GM21381 (cell line): ENCODE data around the gene CPXM1.
"Not testable (repeated sequence)": the region's sequence is repeated elsewhere in the genome, so short reads cannot be mapped to it uniquely, and the experiment has no call there.

Experiments used
- ATAC-seq: cut with Tn5 transposase; IDR thresholded peaks from one replicate; pipeline ENCODE4 v1.9.1; 2021; ENCODE audit warnings: mild to moderate bottlenecking, moderate library complexity; ENCODE audit not compliant: unreplicated experiment

Gene CPXM1

GRCh38 chr20:2800521-2801285 lies at the start of gene CPXM1:
Gene CPXM1 (minus strand): TSS chr20:2800627. CDS start chr20:2800572, 55 bp downstream.
- peak; percentile 56 for ATAC-seq

GRCh38 chr20:2849529-2849928 lies 49.1 kb upstream of the CPXM1 start:
- no peak for ATAC-seq

- no peak for ATAC-seq
These were observed 47.4 kb upstream of the CPXM1 start for GRCh38 chr20:2847802-2848201.

- no peak for ATAC-seq
These were observed 46.3 kb upstream of the CPXM1 start for GRCh38 chr20:2846698-2847097.

- no peak for ATAC-seq
These were observed 45.2 kb upstream of the CPXM1 start for GRCh38 chr20:2845607-2846006.

- ATAC-seq: peak; percentile 35
These were observed 40.6 kb upstream of the CPXM1 start for GRCh38 chr20:2840967-2841531.

GRCh38 chr20:2840138-2840966 lies 39.9 kb upstream of the CPXM1 start, which contains the start of the genes PCED1A and VPS16:
Gene PCED1A (minus strand): TSS chr20:2840655. CDS start chr20:2839912, 743 bp downstream.
Gene VPS16 (plus strand): TSS chr20:2840745. CDS start chr20:2840775, 30 bp downstream.
- ATAC-seq: peak; percentile 98

- no peak for ATAC-seq
These were observed 39.3 kb upstream of the CPXM1 start for GRCh38 chr20:2839732-2840137.

- no peak for ATAC-seq
These were observed 38.6 kb upstream of the CPXM1 start for GRCh38 chr20:2838847-2839671.

- no peak for ATAC-seq
These were observed 37.9 kb upstream of the CPXM1 start for GRCh38 chr20:2838170-2838797.

- no peak for ATAC-seq
These were observed 37.0 kb upstream of the CPXM1 start for GRCh38 chr20:2837221-2837960.

GRCh38 chr20:2836035-2836434 lies 35.6 kb upstream of the CPXM1 start:
- ATAC-seq: no peak

GRCh38 chr20:2835331-2835796 lies 34.9 kb upstream of the CPXM1 start:
- ATAC-seq: no peak

GRCh38 chr20:2834401-2835110 lies 34.1 kb upstream of the CPXM1 start:
- ATAC-seq: no peak

- no peak for ATAC-seq
These were observed 33.3 kb upstream of the CPXM1 start for GRCh38 chr20:2833761-2834160.

GRCh38 chr20:2831206-2831605 lies 30.8 kb upstream of the CPXM1 start:
- not testable (repeated sequence) for ATAC-seq

GRCh38 chr20:2829376-2829775 lies 28.9 kb upstream of the CPXM1 start:
- no peak for ATAC-seq

GRCh38 chr20:2826655-2827054 lies 26.2 kb upstream of the CPXM1 start:
- ATAC-seq: no peak

GRCh38 chr20:2825761-2826160 lies 25.3 kb upstream of the CPXM1 start:
- ATAC-seq: no peak
